Activated CD4-positive, alpha-beta T cell treated with anti-CD3 and anti-CD28 coated beads, Interleukin-2, amount 50 U/mL, for 1 hour (primary cell): ENCODE results near the gene PUS3.

Source experiments
- DNase-seq: peaks from one replicate; pipeline ENCODE4 v3.0.0-alpha.2; 2020

The PUS3 gene

DNA sequence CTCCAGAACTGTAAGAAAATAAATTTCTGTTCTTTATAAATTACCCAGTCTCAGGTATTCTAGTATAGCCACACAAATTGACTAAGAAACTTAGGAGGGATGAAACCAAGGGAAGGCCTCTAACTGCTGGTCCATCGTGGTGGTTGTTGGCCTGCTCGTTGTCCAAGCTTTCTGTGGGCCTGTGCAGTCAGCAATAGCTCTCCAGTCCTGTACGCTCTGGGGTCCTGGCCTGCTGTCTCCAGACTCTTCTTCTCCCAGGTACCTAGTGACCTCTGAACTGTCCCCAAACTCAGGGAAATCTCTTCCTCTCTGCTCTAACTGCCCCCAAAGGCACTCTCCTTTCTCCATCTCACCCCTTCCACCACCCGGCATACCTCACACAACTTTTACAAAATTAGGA, 37.1 kb upstream of the PUS3 start:
- DNase-seq: no peak

DNA sequence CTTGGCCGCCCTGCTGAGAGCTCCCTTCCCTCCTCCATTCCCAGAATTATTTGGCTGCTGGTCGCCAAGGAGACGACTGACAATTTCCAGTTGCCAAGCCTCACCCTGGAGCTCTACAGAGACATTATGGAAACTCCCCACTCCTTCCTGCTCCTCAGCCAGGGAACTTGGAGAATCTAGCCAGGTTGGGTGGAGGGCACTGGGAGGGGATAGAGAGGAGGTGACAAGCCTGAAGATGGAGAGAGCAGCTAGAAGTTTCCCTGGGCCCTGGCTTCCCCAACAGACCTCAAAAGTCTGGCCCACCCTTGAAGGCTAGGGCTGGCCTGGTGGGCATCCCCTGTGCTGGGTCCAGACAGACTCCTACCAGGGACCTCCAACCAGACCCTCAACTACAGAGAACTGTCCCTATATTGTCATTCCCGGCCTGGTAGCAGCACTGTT, 36.1 kb upstream of the PUS3 start:
- no peak for DNase-seq

DNA sequence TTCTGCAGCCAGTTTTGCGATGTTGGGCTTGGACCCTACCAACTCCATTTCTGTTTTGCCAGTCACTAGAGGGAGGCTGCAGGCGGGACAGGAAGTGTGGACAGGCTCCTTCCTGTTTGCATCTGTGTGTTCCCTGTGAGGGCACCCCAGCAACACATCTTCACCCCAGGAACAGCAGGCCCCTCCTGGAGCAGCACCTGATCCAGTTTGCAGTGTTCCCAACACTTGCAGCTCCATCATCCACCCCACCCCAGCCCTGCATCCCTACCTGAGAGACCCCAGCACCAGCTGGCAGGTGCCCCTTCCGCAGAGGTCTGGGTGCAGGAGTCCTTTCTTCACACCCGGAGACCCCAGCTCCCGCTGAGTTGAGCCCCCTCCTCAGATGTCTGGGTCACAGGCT, 35.4 kb upstream of the PUS3 start:
- no peak for DNase-seq

GRCh38 chr11:125935618-125936199, 32.7 kb upstream of the PUS3 start:
- no peak for DNase-seq

- DNase-seq: no peak
Observed at GRCh38 chr11:125935056-125935455, 32.0 kb upstream of the PUS3 start.

GRCh38 chr11:125934473-125934872, 31.5 kb upstream of the PUS3 start:
- DNase-seq: no peak

DNA sequence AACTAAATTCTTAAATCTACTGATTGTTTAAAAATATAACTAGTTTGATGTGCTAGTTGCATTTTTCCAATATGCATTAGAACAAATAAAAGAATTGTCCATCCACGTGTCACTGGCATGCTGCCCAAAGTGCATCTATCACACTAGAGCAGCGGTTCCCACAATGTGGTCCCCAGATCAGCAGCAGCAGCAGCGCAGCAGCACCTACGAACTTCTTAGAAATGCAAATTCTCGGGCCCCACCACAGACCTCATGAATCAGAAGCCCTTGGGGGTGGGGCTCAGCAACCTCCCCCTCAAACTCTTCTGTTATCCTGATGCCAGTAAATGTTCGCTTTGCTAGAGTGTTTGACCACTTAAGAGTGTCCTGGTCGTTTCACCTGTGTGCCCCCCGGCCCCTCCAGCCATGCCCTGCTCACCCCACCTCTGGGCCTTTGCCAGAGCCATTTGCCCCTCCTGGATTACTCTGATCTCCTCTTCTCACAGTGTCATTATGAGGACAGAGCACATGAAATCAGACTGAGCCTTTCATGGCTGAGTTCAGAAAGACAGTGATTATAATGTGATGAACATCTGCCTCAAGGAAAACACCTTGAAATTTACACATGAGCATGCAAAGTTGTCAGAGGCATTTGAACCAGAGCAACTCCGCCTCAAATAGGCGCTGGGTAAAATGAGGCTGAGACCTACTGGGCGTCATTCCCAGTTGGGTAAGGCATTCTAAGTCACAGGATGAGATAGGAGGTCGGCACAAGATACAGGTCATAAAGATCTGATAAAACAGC, 30.2 kb upstream of the PUS3 start:
- no peak for DNase-seq

GRCh38 chr11:125932301-125932700, 29.3 kb upstream of the PUS3 start:
- DNase-seq: no peak

GRCh38 chr11:125931668-125932067, 28.7 kb upstream of the PUS3 start:
- DNase-seq: no peak

GRCh38 chr11:125931116-125931515, 28.1 kb upstream of the PUS3 start:
- no peak for DNase-seq

- no peak for DNase-seq
Observed at GRCh38 chr11:125930076-125930450, 27.1 kb upstream of the PUS3 start.

- DNase-seq: no peak
Observed at GRCh38 chr11:125929445-125930075, 26.6 kb upstream of the PUS3 start.

- no peak for DNase-seq
Observed at GRCh38 chr11:125926682-125927081, 23.7 kb upstream of the PUS3 start.

DNA sequence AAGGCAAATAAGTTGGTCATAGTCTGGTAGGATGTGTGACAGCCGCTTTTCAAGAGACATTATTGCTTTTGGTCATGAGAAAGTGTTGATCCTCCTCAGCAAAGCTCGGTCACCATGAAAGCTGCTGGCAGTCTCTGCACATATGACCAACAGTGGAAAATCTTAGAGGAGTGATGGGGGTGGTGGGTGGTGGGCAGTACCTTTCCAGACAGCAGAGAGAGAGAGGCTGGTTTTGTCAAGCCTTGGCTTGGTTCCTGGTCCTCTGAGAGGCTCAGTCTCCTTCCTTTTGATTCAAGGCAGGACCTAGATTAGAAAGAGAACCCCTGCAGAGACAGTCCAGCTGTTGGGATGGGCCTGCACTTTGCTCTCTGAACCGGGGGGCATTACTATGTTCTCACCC, 22.8 kb upstream of the PUS3 start:
- DNase-seq: no peak

DNA sequence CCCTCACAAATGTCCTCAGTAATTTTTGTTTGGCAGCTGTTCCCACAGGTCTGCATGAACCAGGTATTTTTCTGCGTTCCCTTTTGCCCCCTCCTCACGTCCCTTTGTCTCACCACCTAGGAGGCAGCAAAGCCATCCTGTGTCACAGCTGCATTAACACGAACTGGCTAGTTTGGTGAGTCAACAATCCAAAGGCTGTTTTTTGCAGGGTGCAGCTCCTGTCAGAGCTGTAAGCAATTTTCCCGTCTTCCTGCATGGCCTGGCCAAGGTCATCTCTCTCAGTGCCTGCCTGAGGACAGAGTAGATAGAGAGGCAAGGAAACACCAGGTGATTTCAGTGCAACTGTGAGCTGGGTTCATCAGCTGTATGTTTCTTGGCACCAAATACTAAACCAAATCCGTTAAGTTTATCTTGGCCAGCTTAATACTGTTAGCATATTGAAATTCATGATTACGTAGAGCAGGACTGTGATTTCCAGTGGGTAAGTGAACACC, 22.3 kb upstream of the PUS3 start:
- DNase-seq: no peak

- no peak for DNase-seq
Observed at GRCh38 chr11:125924384-125925007, 21.5 kb upstream of the PUS3 start.

DNA sequence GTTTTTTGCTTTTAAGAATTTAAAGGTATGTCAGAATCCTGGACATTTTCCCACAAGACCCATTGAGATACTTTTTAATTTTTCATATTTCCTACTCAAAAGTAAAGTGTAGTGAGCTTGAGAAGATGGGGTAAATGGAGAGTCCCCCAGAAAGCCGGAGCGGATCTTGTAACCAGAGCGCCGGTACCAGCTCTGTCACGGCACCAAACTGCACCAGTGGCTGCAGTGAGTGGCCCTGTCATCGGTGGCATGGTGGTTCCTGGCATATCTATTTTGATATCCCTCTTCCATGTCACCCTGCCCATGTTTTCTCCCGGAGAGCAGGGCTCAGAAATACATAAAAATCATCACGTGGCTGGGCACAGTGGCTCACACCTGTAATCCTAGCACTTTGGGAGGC, 20.6 kb upstream of the PUS3 start:
- DNase-seq: no peak

DNA sequence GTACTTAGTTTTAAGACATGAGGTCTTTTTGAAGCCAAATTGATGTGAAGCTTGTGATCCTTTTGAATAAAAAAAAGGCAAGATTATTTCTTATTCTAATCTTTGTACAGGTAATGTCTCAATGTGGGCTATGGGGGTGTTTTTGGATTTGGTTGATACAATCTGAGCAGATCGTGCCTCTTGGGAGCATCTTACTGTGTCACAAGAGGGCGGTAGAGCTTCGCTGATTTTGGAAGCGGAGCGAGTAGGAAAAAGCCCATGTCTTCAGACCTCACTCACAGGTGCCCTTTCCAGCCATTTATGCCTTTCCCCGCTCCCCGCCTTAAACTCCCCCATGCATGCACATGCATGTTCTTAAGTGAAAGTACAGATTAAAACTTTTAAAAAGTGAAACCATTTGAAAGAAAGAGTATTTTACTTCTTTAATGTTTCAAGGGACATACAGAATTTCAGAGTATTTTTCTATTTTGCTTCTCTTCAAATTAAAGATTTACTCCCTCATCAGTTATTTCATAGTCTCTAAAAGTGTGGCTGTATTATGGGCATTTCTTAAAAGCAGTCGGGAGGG, 20.1 kb upstream of the PUS3 start:
- DNase-seq: peak; percentile 50

DNA sequence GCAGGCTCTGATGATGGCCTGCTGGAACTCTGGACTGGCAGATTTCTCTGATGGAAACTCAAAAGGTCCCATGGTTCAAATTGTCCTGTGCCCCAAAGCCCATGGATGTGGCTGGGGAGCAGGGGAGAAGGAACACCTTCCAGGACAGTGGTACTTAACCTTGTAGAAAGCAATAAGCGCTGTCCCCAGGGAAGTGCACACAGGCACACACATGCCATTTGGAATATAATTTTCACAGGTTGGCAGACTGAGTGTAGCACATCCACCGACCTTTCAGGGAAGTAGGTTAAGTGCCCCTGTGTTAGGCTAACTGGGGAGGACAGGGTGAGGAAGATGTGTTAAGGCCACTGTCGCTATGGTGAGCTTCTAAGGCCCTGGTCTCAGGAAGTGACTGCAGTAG, 19.1 kb upstream of the PUS3 start:
- no peak for DNase-seq

DNA sequence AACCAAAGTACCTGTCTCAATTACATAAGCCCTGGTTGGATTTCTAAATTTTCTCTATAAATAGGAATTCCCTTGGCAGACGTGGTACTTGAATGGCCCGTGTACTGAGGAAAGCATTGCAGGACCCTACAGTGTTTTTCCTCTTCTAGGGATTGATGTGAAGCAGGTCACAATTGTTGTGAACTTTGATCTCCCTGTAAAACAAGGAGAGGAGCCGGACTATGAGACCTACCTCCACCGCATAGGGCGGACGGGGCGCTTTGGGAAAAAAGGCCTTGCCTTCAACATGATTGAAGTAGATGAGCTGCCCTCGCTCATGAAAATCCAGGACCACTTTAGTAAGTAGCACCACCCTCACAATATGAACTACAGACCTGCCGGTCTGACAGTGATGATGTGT, 18.0 kb upstream of the PUS3 start:
- no peak for DNase-seq

DNA sequence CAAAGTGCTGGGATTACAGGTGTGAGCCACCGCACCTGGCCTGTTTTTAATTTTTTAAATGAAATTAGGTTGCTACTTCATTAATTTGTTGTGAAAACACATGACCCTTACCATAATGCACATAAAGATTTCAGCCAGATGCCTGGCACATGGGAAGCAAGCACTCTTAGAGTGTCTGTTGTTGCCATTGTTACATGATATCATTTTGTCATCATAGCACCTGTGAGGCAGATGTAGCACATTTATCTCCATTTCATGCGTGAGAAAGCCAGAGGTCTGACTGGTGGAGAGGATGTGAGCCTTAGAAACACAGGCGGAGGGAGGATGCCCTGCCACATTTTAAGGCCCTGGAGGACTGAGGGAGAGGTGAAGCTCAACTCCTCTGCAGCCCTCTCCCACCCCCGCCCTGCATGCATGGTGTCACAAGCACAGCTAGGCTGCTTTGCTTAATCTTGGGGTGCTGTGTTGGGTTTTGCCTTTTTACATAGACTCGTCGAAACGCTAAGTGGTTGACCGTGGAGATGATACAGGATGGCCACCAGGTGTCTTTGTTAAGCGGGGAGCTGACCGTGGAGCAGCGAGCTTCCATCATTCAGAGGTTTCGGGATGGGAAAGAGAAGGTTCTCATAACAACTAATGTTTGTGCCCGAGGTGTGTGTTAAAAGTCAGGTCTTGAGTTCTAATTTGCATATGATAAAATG, 15.3 kb upstream of the PUS3 start:
- no peak for DNase-seq

DNA sequence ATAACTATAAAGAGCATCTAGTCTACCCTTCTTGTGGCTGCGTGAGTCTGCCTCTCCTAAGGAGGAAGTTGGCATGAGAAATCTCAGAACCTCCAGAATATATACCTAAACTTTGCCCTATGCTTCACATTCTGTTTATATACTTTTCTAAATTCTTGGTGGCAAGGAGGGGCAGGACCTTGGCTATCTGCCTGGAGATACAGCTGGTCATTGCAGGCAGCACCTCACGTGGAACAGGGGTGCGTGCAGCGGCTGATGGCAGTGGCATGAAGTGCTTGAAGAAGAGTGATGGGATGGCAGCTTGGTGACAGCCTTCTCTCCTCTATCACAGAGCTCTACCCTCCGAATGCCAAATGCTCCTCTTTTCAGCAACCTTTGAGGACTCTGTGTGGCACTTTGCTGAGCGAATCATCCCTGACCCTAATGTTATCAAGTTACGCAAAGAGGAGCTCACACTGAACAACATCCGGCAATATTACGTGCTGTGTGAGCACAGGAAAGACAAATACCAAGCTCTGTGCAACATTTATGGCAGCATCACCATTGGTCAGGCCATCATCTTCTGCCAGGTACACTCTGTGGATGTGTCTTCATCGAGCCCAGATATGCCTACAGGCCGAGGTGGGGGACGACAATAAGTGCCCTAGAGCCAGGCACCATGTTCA, 13.8 kb upstream of the PUS3 start:
- DNase-seq: no peak
